ENCODE measurements around the gene DIPK1A. TPM values are rescaled to one million over a fixed set of nuclear protein-coding genes. Genes with fewer than 3 reads are reported as not detected.

Gene DIPK1A
- total RNA-seq, 1 experiment from 2014 or later = 1.2 TPM

GRCh38 chr1:92998821-92999220 lies 37.6 kb upstream of the DIPK1A start:
- no peak overlapping the region for H3K27ac ChIP-seq (ENCODE audit: low read length)
- H3K4me1 ChIP-seq (ENCODE audit: control insufficient read depth, insufficient read depth, low read length) = no peaks in the 10 kb centered on the region
- no peaks in the 10 kb centered on the region for H3K9me3 ChIP-seq (ENCODE audit: control insufficient read depth, insufficient read depth, low read depth, low read length)
- BruUV-seq (replicated peaks) = no TSS peak
- POLR2A ChIA-PET = no interaction called here
- ATAC-seq = no peak
- H3K4me3 ChIP-seq (ENCODE audit: low read depth in 2 of 2, low read length in 2 of 2) = no peak overlapping the region
- CTCF ChIA-PET = no interaction called here
- no peaks in the 10 kb centered on the region for H3K36me3 ChIP-seq (ENCODE audit: control insufficient read depth, insufficient read depth, low read length)
- intact Hi-C loops (cut with micrococcal nuclease; ENCODE audit: unreplicated experiment) (no loop called here), in situ Hi-C loops (cut with HindIII; ENCODE audit: low pct_unique_long_range_greater_than_20kb, low sequenced_read_pairs) (no loop called here)
- H3K27me3 ChIP-seq (ENCODE audit: control insufficient read depth, insufficient read depth, low read length) = peaks cover 3% of the 10 kb centered on the region; the same call in 1 of the 2 replicates
- TF ChIP-seq REST (IDR thresholded peaks at IDR 0.05; ENCODE audit: insufficient read depth in 1 of 2, low read depth in 2 of 2, low read length in 1 of 2) (no peak), SIN3A (IDR thresholded peaks at IDR 0.05; ENCODE audit: borderline replicate concordance, insufficient read depth, low read depth, low read length) (no peak), TCF7L2 (IDR thresholded peaks at IDR 0.05; ENCODE audit: low read depth, low read length) (no peak), POLR2AphosphoS5 (IDR thresholded peaks at IDR 0.05; ENCODE audit: low read depth, low read length) (no peak), CTCF (IDR thresholded peaks at IDR 0.05) (no peak)
- DNase-seq (ENCODE audit: low read depth, low spot score) = no peak

- Histone ChIP-seq H3K27me3 (ENCODE audit: control insufficient read depth, insufficient read depth, low read length) (peaks cover 3% of the 10 kb centered on the region; the same call in 1 of the 2 replicates), H3K27ac (ENCODE audit: low read length) (no peak overlapping the region), H3K9me3 (ENCODE audit: control insufficient read depth, insufficient read depth, low read depth, low read length) (no peaks in the 10 kb centered on the region), H3K4me3 (ENCODE audit: low read depth in 2 of 2, low read length in 2 of 2) (no peak overlapping the region), H3K36me3 (ENCODE audit: control insufficient read depth, insufficient read depth, low read length) (no peaks in the 10 kb centered on the region), H3K4me1 (ENCODE audit: control insufficient read depth, insufficient read depth, low read length) (no peaks in the 10 kb centered on the region)
- DNase-seq (ENCODE audit: low read depth, low spot score) (no peak), ATAC-seq (no peak)
- intact Hi-C loops (cut with micrococcal nuclease; ENCODE audit: unreplicated experiment) (no loop called here), in situ Hi-C loops (cut with HindIII; ENCODE audit: low pct_unique_long_range_greater_than_20kb, low sequenced_read_pairs) (no loop called here)
- POLR2A ChIA-PET = no interaction called here
- BruUV-seq (replicated peaks) = no TSS peak
- TF ChIP-seq CTCF (IDR thresholded peaks at IDR 0.05) (no peak), TCF7L2 (IDR thresholded peaks at IDR 0.05; ENCODE audit: low read depth, low read length) (no peak), SIN3A (IDR thresholded peaks at IDR 0.05; ENCODE audit: borderline replicate concordance, insufficient read depth, low read depth, low read length) (no peak), REST (IDR thresholded peaks at IDR 0.05; ENCODE audit: insufficient read depth in 1 of 2, low read depth in 2 of 2, low read length in 1 of 2) (no peak), POLR2AphosphoS5 (IDR thresholded peaks at IDR 0.05; ENCODE audit: low read depth, low read length) (no peak)
- CTCF ChIA-PET = interaction anchor here (0.5 kb wide), 1 partner anchor 28 kb away, joined by 4 read pairs; no protein-coding TSS in a partner anchor
These were observed 34.5 kb upstream of the DIPK1A start for GRCh38 chr1:92995441-92996430.

Measured in Panc1 (cell line).